Stimulated activated naive B cell treated with anti-CD40 and anti-IgM and Interleukin-4, amounts not matched to agents 10 μg/mL and 1 μg/mL and 100 μg/mL, for 72 hours (primary cell): ENCODE results near the gene OR13G1.
A peak's percentile ranks its signal among the peaks of the same experiment; 100 is the strongest.
"Not testable (repeated sequence)": the region's sequence is repeated elsewhere in the genome, so short reads cannot be mapped to it uniquely, and the experiment has no call there.

Experiments
- ATAC-seq, 2 donors: fragments of 150-1000 bp; cut with Tn5 transposase; replicated peaks; 2 replicates each; pipeline ENCODE4 v1.10.0; 2021; ENCODE audit warnings: moderate library complexity in 1 of 2
- DNase-seq: peaks from one replicate; pipeline ENCODE4 v3.0.0; 2021
- H3K27ac Mint-ChIP-seq: one replicate; pipeline ENCODE4 v1.8.0; 2022; ENCODE audit warnings: mild to moderate bottlenecking, mixed read lengths
- H3K27me3 Mint-ChIP-seq, 2 donors: one replicate each; pipeline ENCODE4 v1.8.0; 2022; ENCODE audit warnings: mixed read lengths in 2 of 2
- H3K36me3 Mint-ChIP-seq, 2 donors: one replicate each; pipeline ENCODE4 v1.8.0; 2022; ENCODE audit warnings: mixed read lengths in 2 of 2, mild to moderate bottlenecking in 1 of 2
- H3K4me1 Mint-ChIP-seq, 2 donors: one replicate each; pipeline ENCODE4 v1.8.0; 2022; ENCODE audit warnings: mixed read lengths in 2 of 2, mild to moderate bottlenecking in 1 of 2
- H3K4me3 Mint-ChIP-seq, 2 donors: one replicate each; pipeline ENCODE4 v1.8.0; 2022; ENCODE audit warnings: mild to moderate bottlenecking in 2 of 2, mixed read lengths in 2 of 2, moderate library complexity in 1 of 2
- H3K9me3 Mint-ChIP-seq, 2 donors: one replicate each; pipeline ENCODE4 v1.8.0; 2022; ENCODE audit warnings: mixed read lengths in 2 of 2, mild to moderate bottlenecking in 1 of 2

OR13G1 gene

GRCh38 chr1:247679639-247680038 lies at the start of gene OR13G1:
Gene OR13G1 (minus strand): TSS chr1:247679739. CDS start chr1:247673041, 6,698 bp downstream.
- Mint-ChIP-seq H3K9me3 (no peaks in the 10 kb centered on the region), H3K4me3 (no peak within 1 kb of the TSS), H3K27me3 (peaks cover 0 to 3% of the 10 kb centered on the region in 2 donors), H3K36me3 (no peaks in the 10 kb centered on the region), H3K4me1 (no peaks in the 10 kb centered on the region), H3K27ac (no peak within 1 kb of the TSS)
- DNase-seq (no peak), ATAC-seq (no peak)

- Mint-ChIP-seq H3K9me3 (peaks cover 4 to 7% of the 10 kb centered on the region in 2 donors), H3K36me3 (no peaks in the 10 kb centered on the region), H3K4me1 (no peaks in the 10 kb centered on the region), H3K4me3 (no peak overlapping the region), H3K27ac (no peak overlapping the region), H3K27me3 (no peaks in the 10 kb centered on the region)
- ATAC-seq (no peak), DNase-seq (no peak)
Observed at GRCh38 chr1:247721222-247721621, 41.7 kb upstream of the OR13G1 start.

- no peak within 1 kb of the TSS for H3K4me3 Mint-ChIP-seq
- no peak for DNase-seq
- no peak for ATAC-seq
- H3K36me3 Mint-ChIP-seq: no peaks in the 10 kb centered on the region
- no peaks in the 10 kb centered on the region for H3K4me1 Mint-ChIP-seq
- H3K27me3 Mint-ChIP-seq: peaks cover 0 to 4% of the 10 kb centered on the region in 2 donors
- H3K27ac Mint-ChIP-seq: no peak within 1 kb of the TSS
- H3K9me3 Mint-ChIP-seq: peaks cover 0 to 4% of the 10 kb centered on the region in 2 donors
Observed at GRCh38 chr1:247716546-247716945, 37.0 kb upstream of the OR13G1 start, which contains the start of gene OR6F1. Gene OR6F1 (minus strand): TSS chr1:247716646. CDS start chr1:247712755, 3,891 bp downstream.

GRCh38 chr1:247713753-247714152 lies 34.2 kb upstream of the OR13G1 start:
- ATAC-seq (peak; percentile 63 to 68), DNase-seq (no peak)
- Mint-ChIP-seq H3K36me3 (no peaks in the 10 kb centered on the region), H3K4me3 (no peak overlapping the region), H3K9me3 (no peaks in the 10 kb centered on the region), H3K4me1 (no peaks in the 10 kb centered on the region), H3K27ac (no peak overlapping the region), H3K27me3 (peaks cover 0 to 4% of the 10 kb centered on the region in 2 donors)

GRCh38 chr1:247710681-247711080 lies 31.1 kb upstream of the OR13G1 start:
- not testable (repeated sequence) for H3K27ac Mint-ChIP-seq, ATAC-seq, H3K4me1 Mint-ChIP-seq, H3K4me3 Mint-ChIP-seq, H3K36me3 Mint-ChIP-seq, DNase-seq, H3K9me3 Mint-ChIP-seq, H3K27me3 Mint-ChIP-seq

GRCh38 chr1:247701338-247701737 lies 21.8 kb upstream of the OR13G1 start:
- H3K9me3 Mint-ChIP-seq: no peaks in the 10 kb centered on the region
- no peaks in the 10 kb centered on the region for H3K36me3 Mint-ChIP-seq
- ATAC-seq (no peak), DNase-seq (no peak)
- no peak overlapping the region for H3K4me3 Mint-ChIP-seq
- no peaks in the 10 kb centered on the region for H3K4me1 Mint-ChIP-seq
- H3K27ac Mint-ChIP-seq: no peak overlapping the region
- peaks cover 0 to 6% of the 10 kb centered on the region in 2 donors for H3K27me3 Mint-ChIP-seq

- Mint-ChIP-seq H3K27me3 (peaks cover 0 to 3% of the 10 kb centered on the region in 2 donors), H3K36me3 (no peaks in the 10 kb centered on the region), H3K4me3 (no peak overlapping the region), H3K4me1 (no peaks in the 10 kb centered on the region), H3K27ac (no peak overlapping the region), H3K9me3 (no peaks in the 10 kb centered on the region)
- peak; percentile 8 for DNase-seq
- peak; percentile 71 to 72 for ATAC-seq
Observed at GRCh38 chr1:247681288-247681897, 1.9 kb upstream of the OR13G1 start.

GRCh38 chr1:247680171-247680570 lies 632 bp upstream of the OR13G1 start:
- H3K36me3 Mint-ChIP-seq: no peaks in the 10 kb centered on the region
- H3K27ac Mint-ChIP-seq: no peak overlapping the region

GRCh38 chr1:247669225-247669624 lies 10.3 kb downstream of the OR13G1 start:
- no peaks in the 10 kb centered on the region for H3K4me1 Mint-ChIP-seq
- DNase-seq: no peak
- H3K27ac Mint-ChIP-seq: no peak overlapping the region
- H3K36me3 Mint-ChIP-seq: peaks cover 0 to 5% of the 10 kb centered on the region in 2 donors
- no peak overlapping the region for H3K4me3 Mint-ChIP-seq
- H3K9me3 Mint-ChIP-seq: peaks cover 4 to 6% of the 10 kb centered on the region in 2 donors
- H3K27me3 Mint-ChIP-seq: no peaks in the 10 kb centered on the region
- no peak for ATAC-seq

More at GRCh38 chr1:247680171-247680570, 632 bp upstream of the OR13G1 start:
- no peak for DNase-seq
- ATAC-seq: no peak
- H3K4me1 Mint-ChIP-seq: no peaks in the 10 kb centered on the region
- H3K4me3 Mint-ChIP-seq: no peak overlapping the region
- peaks cover 0 to 3% of the 10 kb centered on the region in 2 donors for H3K27me3 Mint-ChIP-seq
- H3K9me3 Mint-ChIP-seq: no peaks in the 10 kb centered on the region

GRCh38 chr1:247656221-247656875 lies 23.2 kb downstream of the OR13G1 start:
- DNase-seq (no peak), ATAC-seq (no peak)
- Mint-ChIP-seq H3K4me1 (no peaks in the 10 kb centered on the region), H3K4me3 (no peak overlapping the region), H3K9me3 (no peaks in the 10 kb centered on the region), H3K27ac (no peak overlapping the region), H3K36me3 (no peaks in the 10 kb centered on the region), H3K27me3 (peaks cover 0 to 2% of the 10 kb centered on the region in 2 donors)

- no peaks in the 10 kb centered on the region for H3K27me3 Mint-ChIP-seq
- H3K27ac Mint-ChIP-seq: no peak overlapping the region
- no peaks in the 10 kb centered on the region for H3K36me3 Mint-ChIP-seq
- no peak for ATAC-seq
- no peaks in the 10 kb centered on the region for H3K9me3 Mint-ChIP-seq
- DNase-seq: no peak
- H3K4me1 Mint-ChIP-seq: no peaks in the 10 kb centered on the region
- no peak overlapping the region for H3K4me3 Mint-ChIP-seq
Observed at GRCh38 chr1:247653040-247653439, 26.5 kb downstream of the OR13G1 start.

GRCh38 chr1:247647864-247648263 lies 31.7 kb downstream of the OR13G1 start:
- Mint-ChIP-seq H3K4me1 (no peaks in the 10 kb centered on the region), H3K4me3 (no peak overlapping the region), H3K36me3 (no peaks in the 10 kb centered on the region), H3K27ac (no peak overlapping the region), H3K27me3 (peaks cover 0 to 4% of the 10 kb centered on the region in 2 donors), H3K9me3 (no peaks in the 10 kb centered on the region)
- no peak for ATAC-seq
- no peak for DNase-seq

GRCh38 chr1:247646867-247647266 lies 32.7 kb downstream of the OR13G1 start:
- H3K4me1 Mint-ChIP-seq: no peaks in the 10 kb centered on the region
- H3K27me3 Mint-ChIP-seq: peaks cover 0 to 4% of the 10 kb centered on the region in 2 donors
- DNase-seq (no peak), ATAC-seq (peak; percentile 52 to 59)
- no peaks in the 10 kb centered on the region for H3K36me3 Mint-ChIP-seq
- H3K9me3 Mint-ChIP-seq: no peaks in the 10 kb centered on the region
- H3K4me3 Mint-ChIP-seq: no peak overlapping the region
- no peak overlapping the region for H3K27ac Mint-ChIP-seq

GRCh38 chr1:247642742-247643141 lies 36.8 kb downstream of the OR13G1 start:
- Mint-ChIP-seq H3K4me1 (peaks cover 2 to 18% of the 10 kb centered on the region in 2 donors), H3K27ac (no peak overlapping the region), H3K9me3 (peaks cover 0 to 2% of the 10 kb centered on the region in 2 donors), H3K4me3 (no peak overlapping the region), H3K36me3 (no peaks in the 10 kb centered on the region), H3K27me3 (peaks cover 25 to 27% of the 10 kb centered on the region in 2 donors)
- DNase-seq (no peak), ATAC-seq (peak; percentile 51 to 58)

- DNase-seq (peak; percentile 55), ATAC-seq (peak; percentile 93 to 94)
- no peak overlapping the region for H3K27ac Mint-ChIP-seq
- H3K9me3 Mint-ChIP-seq: peaks cover 0 to 2% of the 10 kb centered on the region in 2 donors
- H3K4me3 Mint-ChIP-seq: peak overlapping the region; percentile 36 to 55
- H3K36me3 Mint-ChIP-seq: no peaks in the 10 kb centered on the region
- peaks cover 32 to 37% of the 10 kb centered on the region in 2 donors for H3K27me3 Mint-ChIP-seq
- H3K4me1 Mint-ChIP-seq: peaks cover 2 to 18% of the 10 kb centered on the region in 2 donors
Observed at GRCh38 chr1:247639381-247639981, 40.1 kb downstream of the OR13G1 start.
